ENCODE results near the gene KLHL7.

The KLHL7 gene

GRCh38 chr7:23105644-23106056 is at the start of gene KLHL7:
Gene KLHL7 (plus strand): TSS chr7:23105785. CDS start chr7:23106027, 242 bp downstream.
- peak; percentile 94 for DNase-seq
- peak within 1 kb of the TSS; percentile 99 for H3K27ac Mint-ChIP-seq
- peaks cover 0 to 2% of the 10 kb centered on the region in 2 donors for H3K9me3 Mint-ChIP-seq
- peaks cover 8 to 11% of the 10 kb centered on the region in 2 donors for H3K36me3 Mint-ChIP-seq
- H3K27me3 Mint-ChIP-seq, result no peaks in the 10 kb centered on the region
- H3K4me3 Mint-ChIP-seq, result peak within 1 kb of the TSS; percentile 99
- ATAC-seq (replicated peaks), result peak; percentile 97 to 98
- H3K4me1 Mint-ChIP-seq, result peaks cover 13 to 38% of the 10 kb centered on the region in 2 donors

GRCh38 chr7:23058408-23059096 is 47.0 kb upstream of the KLHL7 start:
- H3K27ac Mint-ChIP-seq, result no peak overlapping the region
- no peak for DNase-seq
- H3K27me3 Mint-ChIP-seq, result peaks cover 3 to 5% of the 10 kb centered on the region in 2 donors
- no peak for ATAC-seq (replicated peaks)
- H3K4me3 Mint-ChIP-seq, result no peak overlapping the region
- H3K9me3 Mint-ChIP-seq, result no peaks in the 10 kb centered on the region
- no peaks in the 10 kb centered on the region for H3K36me3 Mint-ChIP-seq
- H3K4me1 Mint-ChIP-seq, result no peaks in the 10 kb centered on the region

- Mint-ChIP-seq H3K9me3 (no peaks in the 10 kb centered on the region), H3K27me3 (peaks cover 3 to 11% of the 10 kb centered on the region in 2 donors), H3K36me3 (no peaks in the 10 kb centered on the region), H3K27ac (no peak overlapping the region), H3K4me3 (no peak overlapping the region), H3K4me1 (no peaks in the 10 kb centered on the region)
- DNase-seq (no peak), ATAC-seq (replicated peaks) (no peak)
Measured at GRCh38 chr7:23061327-23061726, 44.3 kb upstream of the KLHL7 start.

GRCh38 chr7:23062452-23062851 is 43.1 kb upstream of the KLHL7 start:
- ATAC-seq (replicated peaks) (no peak), DNase-seq (no peak)
- H3K36me3 Mint-ChIP-seq, result no peaks in the 10 kb centered on the region
- H3K27ac Mint-ChIP-seq, result no peak overlapping the region
- H3K4me3 Mint-ChIP-seq, result no peak overlapping the region
- peaks cover 6 to 15% of the 10 kb centered on the region in 2 donors for H3K27me3 Mint-ChIP-seq
- H3K4me1 Mint-ChIP-seq, result no peaks in the 10 kb centered on the region
- no peaks in the 10 kb centered on the region for H3K9me3 Mint-ChIP-seq

- Mint-ChIP-seq H3K4me3 (no peak overlapping the region), H3K36me3 (no peaks in the 10 kb centered on the region), H3K9me3 (no peaks in the 10 kb centered on the region), H3K4me1 (no peaks in the 10 kb centered on the region), H3K27me3 (peaks cover 7 to 19% of the 10 kb centered on the region in 2 donors), H3K27ac (no peak overlapping the region)
- ATAC-seq (replicated peaks), result no peak
- no peak for DNase-seq
Measured at GRCh38 chr7:23065974-23066373, 39.6 kb upstream of the KLHL7 start.

GRCh38 chr7:23067271-23067670 is 38.3 kb upstream of the KLHL7 start:
- H3K27ac Mint-ChIP-seq, result no peak overlapping the region
- no peak for ATAC-seq (replicated peaks)
- peaks cover 7 to 14% of the 10 kb centered on the region in 2 donors for H3K27me3 Mint-ChIP-seq
- no peaks in the 10 kb centered on the region for H3K4me1 Mint-ChIP-seq
- H3K36me3 Mint-ChIP-seq, result no peaks in the 10 kb centered on the region
- DNase-seq, result no peak
- no peaks in the 10 kb centered on the region for H3K9me3 Mint-ChIP-seq
- no peak overlapping the region for H3K4me3 Mint-ChIP-seq

GRCh38 chr7:23072048-23072447 is 33.5 kb upstream of the KLHL7 start:
- Mint-ChIP-seq H3K4me3 (no peak overlapping the region), H3K4me1 (no peaks in the 10 kb centered on the region), H3K36me3 (no peaks in the 10 kb centered on the region), H3K27ac (no peak overlapping the region), H3K27me3 (peaks cover 7 to 8% of the 10 kb centered on the region in 2 donors), H3K9me3 (no peaks in the 10 kb centered on the region)
- ATAC-seq (replicated peaks) (no peak), DNase-seq (no peak)

GRCh38 chr7:23072922-23073321 is 32.7 kb upstream of the KLHL7 start:
- ATAC-seq (replicated peaks), result no peak
- H3K27ac Mint-ChIP-seq, result no peak overlapping the region
- H3K36me3 Mint-ChIP-seq, result no peaks in the 10 kb centered on the region
- H3K27me3 Mint-ChIP-seq, result peaks cover 0 to under 1% of the 10 kb centered on the region in 2 donors
- no peak overlapping the region for H3K4me3 Mint-ChIP-seq
- H3K4me1 Mint-ChIP-seq, result no peaks in the 10 kb centered on the region
- DNase-seq, result no peak
- no peaks in the 10 kb centered on the region for H3K9me3 Mint-ChIP-seq

- H3K27me3 Mint-ChIP-seq, result no peaks in the 10 kb centered on the region
- no peak overlapping the region for H3K4me3 Mint-ChIP-seq
- H3K4me1 Mint-ChIP-seq, result no peaks in the 10 kb centered on the region
- H3K36me3 Mint-ChIP-seq, result no peaks in the 10 kb centered on the region
- no peak for ATAC-seq (replicated peaks)
- no peak for DNase-seq
- no peaks in the 10 kb centered on the region for H3K9me3 Mint-ChIP-seq
- H3K27ac Mint-ChIP-seq, result no peak overlapping the region
Measured at GRCh38 chr7:23074443-23075261, 30.9 kb upstream of the KLHL7 start.

- Mint-ChIP-seq H3K36me3 (no peaks in the 10 kb centered on the region), H3K4me1 (no peaks in the 10 kb centered on the region), H3K27me3 (peaks cover 2 to 4% of the 10 kb centered on the region in 2 donors), H3K9me3 (no peaks in the 10 kb centered on the region), H3K27ac (no peak overlapping the region), H3K4me3 (no peak overlapping the region)
- DNase-seq (no peak), ATAC-seq (replicated peaks) (no peak)
Measured at GRCh38 chr7:23075571-23075970, 30.0 kb upstream of the KLHL7 start.

- DNase-seq (no peak), ATAC-seq (replicated peaks) (no peak)
- Mint-ChIP-seq H3K27me3 (peaks cover 6 to 10% of the 10 kb centered on the region in 2 donors), H3K9me3 (no peaks in the 10 kb centered on the region), H3K36me3 (no peaks in the 10 kb centered on the region), H3K27ac (no peak overlapping the region), H3K4me3 (no peak overlapping the region), H3K4me1 (no peaks in the 10 kb centered on the region)
Measured at GRCh38 chr7:23076772-23077171, 28.8 kb upstream of the KLHL7 start.

GRCh38 chr7:23093111-23093510 is 12.5 kb upstream of the KLHL7 start:
- peaks cover 4 to 6% of the 10 kb centered on the region in 2 donors for H3K9me3 Mint-ChIP-seq
- no peaks in the 10 kb centered on the region for H3K4me1 Mint-ChIP-seq
- no peak for DNase-seq
- ATAC-seq (replicated peaks), result no peak
- peaks cover 5 to 11% of the 10 kb centered on the region in 2 donors for H3K36me3 Mint-ChIP-seq
- no peak overlapping the region for H3K27ac Mint-ChIP-seq
- H3K27me3 Mint-ChIP-seq, result peaks cover 5 to 25% of the 10 kb centered on the region in 2 donors
- H3K4me3 Mint-ChIP-seq, result no peak overlapping the region

GRCh38 chr7:23093546-23093945 is 12.0 kb upstream of the KLHL7 start:
- no peak overlapping the region for H3K4me3 Mint-ChIP-seq
- ATAC-seq (replicated peaks) (no peak), DNase-seq (no peak)
- H3K36me3 Mint-ChIP-seq, result peaks cover 5 to 15% of the 10 kb centered on the region in 2 donors
- no peak overlapping the region for H3K27ac Mint-ChIP-seq
- peaks cover 5 to 24% of the 10 kb centered on the region in 2 donors for H3K27me3 Mint-ChIP-seq
- no peaks in the 10 kb centered on the region for H3K4me1 Mint-ChIP-seq
- peaks cover 4 to 6% of the 10 kb centered on the region in 2 donors for H3K9me3 Mint-ChIP-seq

- peaks cover 0 to 6% of the 10 kb centered on the region in 2 donors for H3K27me3 Mint-ChIP-seq
- no peaks in the 10 kb centered on the region for H3K4me1 Mint-ChIP-seq
- ATAC-seq (replicated peaks), result no peak
- DNase-seq, result no peak
- H3K4me3 Mint-ChIP-seq, result no peak overlapping the region
- peaks cover 3 to 15% of the 10 kb centered on the region in 2 donors for H3K36me3 Mint-ChIP-seq
- peaks cover 4 to 6% of the 10 kb centered on the region in 2 donors for H3K9me3 Mint-ChIP-seq
- no peak overlapping the region for H3K27ac Mint-ChIP-seq
Measured at GRCh38 chr7:23096518-23097290, 8.9 kb upstream of the KLHL7 start.

Data from stimulated activated naive B cell treated with anti-CD40 and anti-IgM and Interleukin-4, amounts not matched to agents 10 μg/mL and 1 μg/mL and 100 μg/mL, for 72 hours (primary cell).